Adipocyte (in vitro differentiated cells): ENCODE results near the gene NGEF.

Source experiments
- DNase-seq: peaks from one replicate; pipeline ENCODE4 v3.0.0-alpha.2; 2015; ENCODE audit warnings: low read depth
- H3K27me3 ChIP-seq: replicated peaks from 2 replicates; pipeline ENCODE4 v1.7.0; 2013; ENCODE audit warnings: mild to moderate bottlenecking, low read length, moderate library complexity; ENCODE audit not compliant: control insufficient read depth, insufficient read depth
- H3K36me3 ChIP-seq: 2 replicates; pipeline ENCODE4 v1.7.0; 2013; ENCODE audit warnings: low read length, mild to moderate bottlenecking, moderate library complexity; ENCODE audit not compliant: control insufficient read depth, insufficient read depth, severe bottlenecking
- H3K4me1 ChIP-seq: 2 replicates; pipeline ENCODE4 v1.7.0; 2013; ENCODE audit warnings: mild to moderate bottlenecking, low read length, moderate library complexity; ENCODE audit not compliant: control insufficient read depth, insufficient read depth
- H3K4me3 ChIP-seq: 2 replicates; pipeline ENCODE4 v1.7.0; 2013; ENCODE audit warnings: mild to moderate bottlenecking, low read length, moderate library complexity
- H3K9ac ChIP-seq: 2 replicates; pipeline ENCODE4 v1.7.0; 2013; ENCODE audit warnings: mild to moderate bottlenecking, low read length, moderate library complexity
- H3K9me3 ChIP-seq: 2 replicates; pipeline ENCODE4 v1.7.0; 2013; ENCODE audit warnings: mild to moderate bottlenecking, low read length, moderate library complexity; ENCODE audit not compliant: control insufficient read depth

The NGEF gene

DNA sequence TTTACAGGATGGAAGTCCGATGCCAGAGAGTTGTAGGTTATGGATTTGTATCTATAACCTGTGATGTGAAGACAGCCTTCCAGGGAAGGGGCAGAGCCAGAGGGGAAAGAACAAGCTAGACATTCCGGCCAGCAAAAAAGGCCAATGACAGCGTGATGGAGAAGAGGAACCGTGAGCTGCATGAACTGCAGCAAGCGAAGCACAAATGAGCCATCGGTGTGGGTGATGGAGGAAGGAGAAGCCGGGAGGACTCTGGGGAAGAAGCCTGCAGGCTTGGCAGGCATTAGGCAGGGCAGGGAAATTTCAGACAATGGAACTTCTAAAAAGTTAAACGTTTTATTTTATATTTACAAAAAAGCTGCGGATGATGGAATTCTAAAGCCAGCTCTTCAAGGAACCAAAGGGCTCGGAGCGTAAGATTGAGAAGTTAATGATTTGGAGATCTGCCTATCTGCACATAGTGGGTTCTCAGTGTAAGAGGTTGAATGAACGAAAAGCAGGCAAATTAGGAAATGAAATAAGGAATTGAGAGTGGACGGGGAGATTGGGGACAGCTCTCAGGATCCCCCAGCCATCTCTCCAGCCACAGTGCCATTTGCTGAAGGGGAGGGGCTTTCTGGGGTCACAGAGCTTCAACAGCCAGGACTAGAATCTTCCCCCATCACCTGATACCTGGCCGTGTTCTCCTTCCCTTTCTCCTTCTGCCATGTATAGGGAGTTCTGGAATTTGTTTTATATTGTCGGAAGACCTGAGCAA, 28.4 kb downstream of the NGEF start:
- no peaks in the 10 kb centered on the region for H3K36me3 ChIP-seq
- no peak for DNase-seq

DNA sequence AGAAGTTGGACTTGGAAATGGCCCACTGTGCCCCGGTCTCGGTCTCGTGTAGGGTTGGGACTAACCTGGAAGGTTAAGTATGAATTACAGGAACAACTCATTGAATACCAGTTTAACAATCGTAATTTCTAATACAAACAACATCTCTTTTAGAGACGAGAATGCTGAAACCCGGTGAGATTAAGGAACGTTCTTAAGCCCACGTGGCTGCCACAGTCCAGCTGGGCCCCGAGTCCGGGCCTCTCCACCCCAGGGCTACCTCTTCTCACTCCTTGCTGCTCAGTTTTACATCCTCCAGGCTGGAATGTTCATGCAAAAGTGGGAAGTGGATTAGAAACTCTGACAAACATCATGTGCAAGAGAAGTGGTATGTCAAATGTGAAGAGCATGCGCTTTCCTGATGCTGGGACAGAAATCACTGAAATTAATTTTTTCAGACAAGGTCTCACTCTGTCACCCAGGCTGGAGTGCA, 29.4 kb downstream of the NGEF start:
- Histone ChIP-seq H3K4me1 (peaks cover 14% of the 10 kb centered on the region), H3K36me3 (no peaks in the 10 kb centered on the region), H3K27me3 (peaks cover 15% of the 10 kb centered on the region), H3K4me3 (no peak overlapping the region), H3K9me3 (no peaks in the 10 kb centered on the region), H3K9ac (no peak overlapping the region)
- no peak for DNase-seq

More for the DNA sequence above, 28.4 kb downstream of the NGEF start:
- Histone ChIP-seq H3K9ac (no peak overlapping the region), H3K9me3 (no peaks in the 10 kb centered on the region), H3K4me3 (no peak overlapping the region), H3K4me1 (peaks cover 17% of the 10 kb centered on the region), H3K27me3 (peaks cover 15% of the 10 kb centered on the region)

DNA sequence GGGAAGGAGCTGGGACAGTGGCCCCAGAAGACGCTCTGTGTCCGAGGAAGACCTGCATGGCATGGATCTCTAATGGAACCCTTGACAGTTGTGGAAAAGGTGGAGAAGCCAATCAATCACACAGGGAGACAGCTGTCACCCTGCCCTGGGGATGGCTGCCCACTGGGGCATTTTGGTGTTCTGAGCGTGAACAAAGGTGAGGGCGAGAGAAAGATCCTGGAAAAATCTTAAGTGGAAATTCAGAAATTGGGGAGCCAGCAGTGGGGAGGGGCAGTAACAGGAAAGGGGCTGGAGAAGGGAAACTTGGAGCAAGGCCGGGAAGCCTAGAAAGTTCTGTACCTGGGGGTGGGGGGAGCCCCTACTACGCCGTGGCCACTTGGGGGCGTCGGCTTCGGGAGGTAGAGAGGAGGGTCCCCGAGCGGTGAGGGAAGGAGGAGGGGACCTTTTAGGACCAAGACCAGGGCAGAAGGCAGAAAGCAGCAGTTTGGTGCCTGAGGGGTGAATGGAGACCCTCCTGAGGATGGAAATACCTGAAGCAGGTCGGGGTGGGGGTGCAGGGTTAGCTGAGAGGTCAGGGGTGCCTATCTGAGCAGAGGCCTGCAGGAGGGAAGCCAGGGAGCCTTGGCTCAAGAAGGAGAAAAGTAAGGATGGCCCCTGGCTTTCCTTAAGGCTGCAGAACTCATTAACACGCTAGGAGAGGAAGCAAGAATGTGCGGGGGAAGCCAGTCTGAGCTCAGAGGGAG, 30.0 kb downstream of the NGEF start:
- Histone ChIP-seq H3K4me1 (peaks cover 10% of the 10 kb centered on the region), H3K9ac (no peak overlapping the region), H3K36me3 (no peaks in the 10 kb centered on the region), H3K27me3 (peaks cover 15% of the 10 kb centered on the region), H3K4me3 (no peak overlapping the region), H3K9me3 (no peaks in the 10 kb centered on the region)
- no peak for DNase-seq

DNA sequence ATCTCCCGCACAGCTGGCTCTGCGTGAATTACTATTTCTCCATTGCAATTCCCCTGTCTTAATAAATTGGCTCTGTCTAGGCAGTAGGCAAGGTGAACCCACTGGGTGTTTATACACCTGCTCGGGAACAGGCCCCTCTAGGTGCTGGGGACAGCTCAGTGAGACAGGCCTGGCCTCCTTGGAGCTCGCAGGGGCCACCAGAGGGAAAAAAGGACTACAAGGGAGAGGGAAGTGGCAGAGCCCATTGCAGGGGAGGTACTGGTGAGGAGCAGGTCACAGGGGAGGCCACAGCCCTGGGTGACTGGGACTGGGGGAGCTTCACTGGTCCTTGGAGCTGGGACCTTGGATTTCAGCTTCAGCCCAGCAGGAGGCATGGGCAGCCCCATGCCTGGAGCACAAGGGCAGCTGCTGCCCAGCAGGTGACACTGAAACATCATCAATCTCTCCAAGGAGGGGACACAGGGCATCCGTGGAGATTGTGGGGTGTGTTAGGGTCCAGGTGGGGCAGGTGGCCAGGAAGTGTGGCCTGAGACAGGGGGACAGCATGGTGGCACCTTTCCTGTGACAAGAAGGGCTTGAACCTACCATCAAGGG, 31.2 kb downstream of the NGEF start:
- Histone ChIP-seq H3K4me1 (peaks cover 6% of the 10 kb centered on the region), H3K9me3 (no peaks in the 10 kb centered on the region), H3K9ac (no peak overlapping the region), H3K36me3 (no peaks in the 10 kb centered on the region), H3K27me3 (peaks cover 15% of the 10 kb centered on the region), H3K4me3 (no peak overlapping the region)
- no peak for DNase-seq

DNA sequence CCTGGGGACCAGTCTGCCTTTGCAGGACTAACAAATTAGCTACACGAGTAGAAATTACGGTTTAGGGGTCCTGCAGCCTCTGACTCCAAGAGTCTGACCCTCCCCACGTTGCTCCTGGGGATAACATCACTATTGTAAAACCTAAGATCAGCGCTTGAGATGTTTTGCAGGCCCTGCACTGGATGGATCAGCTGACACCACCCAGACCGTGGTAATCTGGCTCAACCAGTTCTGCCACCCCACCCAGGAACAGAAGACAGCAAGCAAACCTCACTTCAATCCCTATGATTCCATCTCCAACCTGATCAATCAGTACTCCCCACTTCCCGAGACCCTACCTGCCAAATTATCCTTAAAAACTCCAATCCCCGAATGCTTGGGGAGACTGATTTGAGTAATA, 31.7 kb downstream of the NGEF start:
- H3K9ac ChIP-seq: no peak overlapping the region
- H3K36me3 ChIP-seq: no peaks in the 10 kb centered on the region
- H3K4me1 ChIP-seq: peaks cover 6% of the 10 kb centered on the region
- no peak overlapping the region for H3K4me3 ChIP-seq
- no peak for DNase-seq
- H3K27me3 ChIP-seq: peaks cover 15% of the 10 kb centered on the region
- no peaks in the 10 kb centered on the region for H3K9me3 ChIP-seq

DNA sequence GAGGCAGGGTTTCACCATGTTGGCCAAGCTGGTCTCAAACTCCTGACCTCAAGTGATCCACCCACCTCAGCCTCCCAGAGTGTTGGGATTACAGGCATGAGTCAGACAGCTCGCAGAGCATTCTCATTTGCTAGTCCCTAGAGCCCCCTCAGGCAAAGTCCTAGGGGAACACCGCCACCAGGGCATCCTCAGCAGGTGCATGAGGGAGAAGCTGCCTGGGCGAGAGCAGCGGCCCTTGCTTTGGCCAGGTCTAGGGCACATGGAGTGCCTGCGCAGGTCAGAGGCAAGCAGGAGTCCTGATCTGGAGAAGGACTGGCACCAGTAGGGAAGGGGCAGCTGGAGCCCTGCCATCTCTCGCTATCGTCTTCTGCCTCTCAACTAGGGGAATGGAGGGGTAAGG, 32.4 kb downstream of the NGEF start:
- peaks cover 6% of the 10 kb centered on the region for H3K4me1 ChIP-seq
- no peaks in the 10 kb centered on the region for H3K36me3 ChIP-seq
- no peak overlapping the region for H3K4me3 ChIP-seq
- H3K27me3 ChIP-seq: peaks cover 15% of the 10 kb centered on the region
- no peak for DNase-seq
- no peak overlapping the region for H3K9ac ChIP-seq
- no peaks in the 10 kb centered on the region for H3K9me3 ChIP-seq

DNA sequence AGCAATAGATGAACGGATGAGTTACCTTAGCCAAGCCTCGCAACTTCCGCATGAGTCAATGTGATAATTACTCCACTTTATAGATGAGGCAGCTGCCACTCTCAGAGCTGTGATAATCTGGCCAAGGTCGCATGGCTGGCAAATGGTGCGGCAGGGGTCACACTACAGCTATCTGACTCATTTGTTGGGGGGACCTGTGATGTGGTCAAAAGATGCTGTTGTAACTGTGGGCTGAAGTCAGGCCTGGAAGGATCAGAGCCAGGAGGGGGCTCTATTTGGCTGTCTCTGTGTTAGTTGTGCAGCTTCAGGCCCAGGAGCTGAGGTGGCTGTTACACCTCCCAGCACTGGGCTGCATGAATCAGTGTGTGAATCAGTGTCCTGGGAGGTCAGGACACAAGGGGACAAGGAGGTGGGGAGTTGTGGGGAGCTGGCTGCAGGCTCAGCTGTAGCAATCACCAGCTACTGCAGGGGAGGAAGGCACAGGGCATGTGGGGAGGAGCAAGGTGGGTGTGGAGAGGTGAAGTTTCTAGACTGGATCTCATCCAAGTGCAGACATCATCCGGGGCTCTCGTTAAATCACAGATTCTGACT, 33.1 kb downstream of the NGEF start:
- no peak overlapping the region for H3K9ac ChIP-seq
- H3K27me3 ChIP-seq: peaks cover 18% of the 10 kb centered on the region
- peak; percentile 15 for DNase-seq
- H3K4me3 ChIP-seq: no peak overlapping the region
- peaks cover 6% of the 10 kb centered on the region for H3K4me1 ChIP-seq
- H3K36me3 ChIP-seq: no peaks in the 10 kb centered on the region
- no peaks in the 10 kb centered on the region for H3K9me3 ChIP-seq

DNA sequence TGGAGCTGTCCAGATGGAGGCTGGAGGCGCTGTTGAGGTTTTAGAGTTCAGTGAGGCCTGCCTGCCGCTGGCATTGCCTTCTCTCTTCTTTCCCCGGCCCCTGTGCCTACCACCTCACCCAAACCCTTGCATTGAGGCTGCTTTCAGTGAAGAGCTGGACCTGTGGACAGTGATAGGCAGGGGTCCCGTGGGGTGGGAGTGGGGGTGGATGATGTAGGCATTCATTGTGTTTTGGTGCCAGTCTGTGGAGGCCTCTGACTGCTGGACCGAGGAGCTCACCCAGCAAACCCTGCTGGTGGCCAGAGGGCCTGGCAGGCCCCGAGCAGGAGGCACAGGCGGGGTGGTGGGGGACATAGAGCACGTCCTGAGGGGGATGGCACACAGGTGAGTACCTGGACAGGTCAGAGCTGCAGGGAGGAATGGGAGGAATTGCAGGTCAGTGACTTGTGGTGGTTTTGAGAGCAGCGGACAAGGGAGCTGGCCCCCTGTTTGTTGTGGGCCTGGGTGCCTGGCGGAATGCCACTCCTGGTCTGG, 35.6 kb downstream of the NGEF start:
- Histone ChIP-seq H3K27me3 (peaks cover 3% of the 10 kb centered on the region), H3K4me3 (no peak overlapping the region), H3K9ac (no peak overlapping the region), H3K9me3 (peaks cover 3% of the 10 kb centered on the region), H3K36me3 (no peaks in the 10 kb centered on the region), H3K4me1 (peaks cover 6% of the 10 kb centered on the region)
- DNase-seq: no peak

DNA sequence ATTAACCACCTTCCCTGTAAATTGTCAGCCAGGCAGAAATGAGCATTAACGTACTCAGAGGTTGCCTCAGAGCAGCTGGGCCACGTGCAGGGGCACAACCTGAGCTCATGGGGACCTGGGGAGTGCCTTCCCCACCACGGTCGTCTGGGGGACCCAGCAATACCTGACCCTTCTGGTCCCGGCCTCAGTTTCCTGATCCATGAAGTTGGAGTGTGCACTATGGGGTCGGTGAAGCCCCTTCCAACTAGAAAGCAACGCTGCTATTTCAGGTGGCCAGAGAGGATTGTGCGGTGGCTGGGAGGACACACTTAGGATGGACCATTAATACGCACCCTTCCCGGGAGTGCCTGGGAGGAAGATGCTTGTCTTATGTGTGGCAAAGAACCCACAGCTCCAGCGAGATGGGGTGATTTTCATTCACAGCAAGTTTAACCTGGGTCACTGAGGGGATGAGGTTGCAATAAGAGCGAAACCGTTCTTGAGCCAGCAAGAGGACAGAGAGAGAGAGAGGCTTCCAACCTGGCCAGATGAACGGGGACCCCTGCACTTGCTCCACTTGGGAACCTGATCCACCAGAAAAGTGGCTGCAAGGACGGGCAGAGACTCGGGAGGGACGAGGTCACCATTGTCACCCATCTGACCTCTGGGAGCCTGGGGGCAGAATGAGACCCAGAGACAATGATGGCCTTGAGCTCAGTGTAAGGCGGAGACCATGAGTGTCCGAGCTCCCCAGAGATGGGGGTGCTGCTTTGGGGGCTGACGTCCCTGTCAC, 36.2 kb downstream of the NGEF start:
- no peak overlapping the region for H3K9ac ChIP-seq
- no peaks in the 10 kb centered on the region for H3K36me3 ChIP-seq
- H3K4me1 ChIP-seq: peaks cover 6% of the 10 kb centered on the region
- no peak for DNase-seq
- peaks cover 3% of the 10 kb centered on the region for H3K9me3 ChIP-seq
- peaks cover 3% of the 10 kb centered on the region for H3K27me3 ChIP-seq
- H3K4me3 ChIP-seq: no peak overlapping the region

DNA sequence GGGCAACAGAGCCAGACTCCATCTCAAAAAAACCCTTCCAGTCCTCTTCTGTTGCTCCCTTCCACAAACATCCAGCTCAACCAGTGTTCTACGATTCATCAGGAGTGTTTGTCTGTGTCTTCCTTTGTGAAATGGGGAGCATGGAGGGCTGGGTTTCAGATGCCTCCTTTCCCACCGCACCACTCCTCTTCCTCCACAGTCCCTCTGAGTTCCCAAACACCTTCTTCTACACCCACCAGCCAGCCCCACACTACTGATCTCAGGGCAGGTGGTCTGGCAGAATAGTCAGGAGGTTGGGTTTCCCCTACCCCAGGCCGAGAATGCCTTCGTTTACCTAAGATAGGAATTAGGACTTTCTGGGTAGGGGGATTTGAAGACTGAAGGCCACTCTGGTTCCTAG, 36.9 kb downstream of the NGEF start:
- DNase-seq: no peak
- Histone ChIP-seq H3K36me3 (no peaks in the 10 kb centered on the region), H3K9ac (no peak overlapping the region), H3K4me1 (peaks cover 6% of the 10 kb centered on the region), H3K4me3 (no peak overlapping the region), H3K9me3 (peaks cover 3% of the 10 kb centered on the region), H3K27me3 (peaks cover 3% of the 10 kb centered on the region)
